CD4-positive, alpha-beta T cell treated with Interleukin-15 for 1 hour (primary cell): ENCODE results near the gene CYB561A3.

Experiments used
- DNase-seq: peaks from one replicate; pipeline ENCODE4 v3.0.0-alpha.2; 2020

Gene CYB561A3

DNA sequence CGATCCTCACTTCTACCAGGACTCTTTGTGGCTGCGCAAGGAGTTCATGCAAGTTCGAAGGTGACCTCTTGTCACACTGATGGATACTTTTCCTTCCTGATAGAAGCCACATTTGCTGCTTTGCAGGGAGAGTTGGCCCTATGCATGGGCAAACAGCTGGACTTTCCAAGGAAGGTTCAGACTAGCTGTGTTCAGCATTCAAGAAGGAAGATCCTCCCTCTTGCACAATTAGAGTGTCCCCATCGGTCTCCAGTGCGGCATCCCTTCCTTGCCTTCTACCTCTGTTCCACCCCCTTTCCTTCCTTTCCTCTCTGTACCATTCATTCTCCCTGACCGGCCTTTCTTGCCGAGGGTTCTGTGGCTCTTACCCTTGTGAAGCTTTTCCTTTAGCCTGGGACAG, 7.0 kb upstream of the CYB561A3 start:
- DNase-seq: no peak

DNA sequence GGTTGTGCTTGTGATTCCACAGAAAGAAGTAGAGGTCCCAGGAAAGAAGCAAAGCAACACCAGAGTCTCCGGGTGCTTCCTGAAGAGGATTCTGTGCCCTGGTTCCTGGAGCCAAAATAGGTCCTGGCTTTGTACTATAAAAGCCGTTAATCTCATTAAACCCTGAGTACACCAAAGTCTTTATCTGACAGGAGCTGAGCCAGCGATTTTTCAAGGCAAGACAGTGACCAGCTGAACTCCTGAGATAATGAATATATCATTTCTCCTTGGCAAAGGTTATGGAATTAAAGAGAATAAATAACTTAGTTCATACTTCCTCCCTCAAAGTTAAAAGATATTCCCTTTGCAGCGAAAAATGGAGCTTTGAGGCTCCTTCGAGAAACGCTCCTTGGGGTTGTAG, 5.7 kb upstream of the CYB561A3 start:
- no peak for DNase-seq

DNA sequence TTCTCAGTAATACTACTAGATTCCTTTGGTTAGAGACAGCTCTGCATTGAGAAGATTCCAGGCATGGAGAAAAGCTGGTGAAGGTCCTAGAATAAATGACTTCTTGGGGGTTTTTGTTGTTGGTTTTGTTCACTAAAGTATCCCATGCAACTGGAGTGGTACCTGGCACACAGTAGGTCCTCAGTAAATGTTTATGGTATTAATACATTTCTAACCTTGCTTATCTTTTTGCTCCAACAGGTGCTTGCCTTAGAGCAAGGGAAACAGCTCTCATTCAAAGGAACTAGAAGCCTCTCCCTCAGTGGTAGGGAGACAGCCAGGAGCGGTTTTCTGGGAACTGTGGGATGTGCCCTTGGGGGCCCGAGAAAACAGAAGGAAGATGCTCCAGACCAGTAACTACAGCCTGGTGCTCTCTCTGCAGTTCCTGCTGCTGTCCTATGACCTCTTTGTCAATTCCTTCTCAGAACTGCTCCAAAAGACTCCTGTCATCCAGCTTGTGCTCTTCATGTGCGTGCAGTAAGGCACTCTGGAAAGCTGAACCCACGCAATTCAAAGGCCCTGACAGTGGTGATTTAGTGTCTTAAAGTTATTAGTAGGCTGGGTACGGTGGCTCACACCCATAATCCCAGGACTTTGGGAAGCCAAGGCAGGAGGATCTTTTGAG, 2.5 kb upstream of the CYB561A3 start:
- no peak for DNase-seq

DNA sequence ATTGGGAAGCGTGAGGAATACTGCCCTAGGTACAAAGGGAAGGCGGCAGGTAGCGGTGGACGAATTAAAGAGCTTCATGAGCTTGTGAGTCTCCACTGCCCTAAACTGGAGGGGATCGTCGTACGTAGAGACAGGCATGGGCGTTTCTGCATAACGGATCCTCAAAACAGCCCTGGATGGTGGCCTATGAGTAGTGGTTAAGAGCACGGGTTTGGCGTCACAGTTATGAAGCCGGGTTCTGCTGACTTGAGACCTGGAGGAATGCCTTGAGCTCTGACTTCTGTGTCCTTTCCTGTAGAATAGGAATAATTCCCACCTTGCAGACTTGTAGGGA, 827 bp upstream of the CYB561A3 start:
- DNase-seq: peak; percentile 39

DNA sequence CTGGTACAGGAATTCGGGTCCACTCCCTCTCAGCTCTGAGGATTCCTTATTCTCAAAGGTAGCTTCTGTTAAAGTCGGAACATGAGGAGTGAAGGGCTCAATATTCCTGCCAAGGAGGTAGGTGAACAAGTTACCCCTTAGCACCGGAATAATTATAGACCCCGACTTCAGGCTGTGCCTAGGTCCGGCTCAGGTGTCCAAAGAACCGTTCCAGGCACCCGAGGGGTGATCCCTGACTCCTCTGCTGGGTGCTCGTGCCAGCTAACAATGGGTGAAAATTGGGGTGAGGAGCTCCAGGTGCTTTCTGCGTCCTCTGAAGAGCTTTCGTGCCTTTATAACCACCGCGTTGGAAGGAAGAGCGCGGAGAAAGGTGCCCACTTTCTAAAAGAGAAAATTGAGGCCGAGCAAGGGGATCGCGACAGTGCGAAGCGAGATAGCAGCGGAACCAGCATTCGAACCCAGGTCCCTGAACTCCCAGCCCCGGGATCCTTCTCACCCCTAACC, 393 bp downstream of the CYB561A3 start:
- no peak for DNase-seq

DNA sequence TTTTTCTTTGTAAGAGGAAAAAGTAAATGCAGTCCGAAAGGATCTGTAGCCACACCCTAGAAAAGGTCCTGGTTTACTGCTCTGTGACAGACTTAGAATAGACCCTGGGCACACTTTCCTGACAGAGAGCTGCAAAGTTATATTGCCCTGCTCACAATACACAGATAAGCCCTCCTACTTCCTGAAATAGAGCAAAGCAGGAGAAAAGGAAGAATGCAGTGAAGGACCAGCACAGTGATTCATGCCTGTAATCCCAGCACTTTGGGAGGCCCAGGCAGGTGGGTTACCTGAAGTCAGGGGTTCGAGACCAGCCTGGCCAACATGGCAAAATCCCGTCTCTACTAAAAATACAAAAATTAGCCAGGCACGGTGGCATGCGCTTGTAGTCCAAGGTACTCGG, 2.2 kb downstream of the CYB561A3 start:
- DNase-seq: no peak

DNA sequence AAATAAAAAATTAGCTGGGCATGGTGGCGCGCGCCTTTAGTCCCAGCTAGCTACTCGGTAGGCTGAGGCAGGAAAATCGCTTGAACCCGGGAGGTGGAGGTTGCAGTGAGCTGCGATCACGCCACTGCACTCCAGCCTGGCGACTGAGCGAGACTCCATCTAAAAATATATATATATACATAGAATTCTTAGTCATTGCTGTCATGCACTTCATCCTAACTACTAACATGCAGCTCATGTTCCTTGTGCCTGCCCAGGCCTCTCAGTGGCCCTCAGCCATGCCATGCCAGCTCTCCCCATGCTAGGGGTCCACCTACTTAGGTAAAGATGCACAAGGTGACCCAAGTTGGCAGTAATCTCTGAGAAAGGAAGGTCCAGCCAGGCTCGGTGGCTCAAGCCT, 3.1 kb downstream of the CYB561A3 start:
- DNase-seq: no peak

DNA sequence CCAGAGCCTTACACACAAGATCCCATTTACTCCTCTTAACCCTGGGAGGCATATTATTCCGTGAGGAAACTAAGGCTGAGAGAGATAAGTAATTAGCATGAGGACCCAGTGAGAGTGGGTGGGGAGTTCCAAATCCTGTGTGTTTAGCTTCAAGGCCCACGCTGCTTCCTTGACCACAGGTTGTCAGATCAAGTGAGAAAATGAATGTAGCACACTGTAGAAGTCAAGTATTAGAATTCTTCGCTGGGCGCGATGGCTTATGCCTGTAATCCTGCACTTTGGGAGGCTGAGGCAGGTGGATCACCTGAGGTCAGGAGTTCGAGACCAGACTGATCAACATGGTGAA, 3.8 kb downstream of the CYB561A3 start:
- DNase-seq: no peak

DNA sequence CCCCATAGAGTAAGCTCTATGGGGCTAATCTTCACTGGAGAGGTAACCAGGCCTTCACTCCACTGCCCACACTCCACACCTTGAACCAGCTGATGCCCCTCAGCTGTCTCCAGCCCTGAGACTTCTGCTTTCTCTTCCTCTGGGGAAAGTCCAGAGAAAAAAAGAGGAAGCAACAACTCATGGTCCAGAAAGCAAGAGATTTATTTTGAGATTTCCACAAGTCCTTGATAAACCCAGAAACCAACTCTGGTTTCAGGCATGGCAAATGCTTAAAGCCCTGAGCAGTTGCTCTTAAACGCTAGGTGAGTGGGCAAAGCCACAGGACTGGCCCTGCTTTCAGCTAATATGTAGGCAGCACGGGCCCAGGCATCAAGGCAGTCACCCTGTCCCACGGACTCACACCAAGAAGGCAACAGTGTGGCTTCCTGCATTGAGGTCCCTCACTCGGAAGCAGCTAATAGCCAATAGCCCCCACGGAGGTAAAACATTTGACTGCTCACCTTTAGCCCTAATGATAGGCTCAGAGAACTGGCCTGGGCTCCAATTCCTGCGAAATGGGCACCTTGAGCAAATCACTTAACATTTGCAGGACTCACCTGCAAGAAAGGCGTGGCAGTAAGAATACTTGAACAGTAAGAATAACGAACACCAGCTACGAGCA, 4.3 kb downstream of the CYB561A3 start:
- peak; percentile 79 for DNase-seq

DNA sequence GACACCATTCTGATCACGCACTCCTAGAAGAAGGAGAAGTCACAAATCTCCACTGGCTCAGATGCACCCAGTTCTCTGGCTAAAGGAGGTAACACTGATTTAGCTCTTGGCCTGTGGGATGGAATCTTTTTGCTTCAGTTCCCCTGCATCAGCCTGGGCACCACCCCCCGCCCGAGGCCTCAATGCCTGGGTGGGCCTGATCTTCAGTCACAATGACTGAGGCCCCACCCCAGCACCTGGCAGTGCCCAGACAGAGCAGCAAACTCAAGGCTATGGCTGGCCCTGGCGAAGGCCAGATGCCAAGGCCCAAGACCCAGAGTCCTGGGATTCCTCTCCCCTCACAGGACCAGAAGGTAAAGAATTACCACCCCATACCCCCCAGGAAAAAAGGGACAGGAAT, 5.0 kb downstream of the CYB561A3 start:
- DNase-seq: peak; percentile 39

DNA sequence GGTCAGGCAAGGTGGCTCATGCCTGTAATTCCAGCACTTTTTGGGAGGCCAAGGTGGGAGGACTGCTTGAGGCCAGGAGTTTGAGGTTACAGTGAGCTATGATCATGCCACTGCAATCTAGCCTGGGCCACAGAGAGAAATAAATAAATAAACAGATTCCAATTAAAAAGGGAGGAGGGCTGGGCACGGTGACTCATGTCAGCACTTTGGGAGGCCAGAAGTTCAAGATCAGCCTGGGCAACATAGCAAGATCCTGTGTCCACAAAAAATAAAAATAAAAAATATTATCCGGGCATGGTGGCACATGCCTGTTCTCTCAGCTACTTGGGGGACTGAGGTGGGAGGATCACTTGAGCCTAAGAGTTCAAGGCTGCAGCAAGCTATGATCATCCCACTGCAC, 7.5 kb downstream of the CYB561A3 start:
- DNase-seq: no peak

DNA sequence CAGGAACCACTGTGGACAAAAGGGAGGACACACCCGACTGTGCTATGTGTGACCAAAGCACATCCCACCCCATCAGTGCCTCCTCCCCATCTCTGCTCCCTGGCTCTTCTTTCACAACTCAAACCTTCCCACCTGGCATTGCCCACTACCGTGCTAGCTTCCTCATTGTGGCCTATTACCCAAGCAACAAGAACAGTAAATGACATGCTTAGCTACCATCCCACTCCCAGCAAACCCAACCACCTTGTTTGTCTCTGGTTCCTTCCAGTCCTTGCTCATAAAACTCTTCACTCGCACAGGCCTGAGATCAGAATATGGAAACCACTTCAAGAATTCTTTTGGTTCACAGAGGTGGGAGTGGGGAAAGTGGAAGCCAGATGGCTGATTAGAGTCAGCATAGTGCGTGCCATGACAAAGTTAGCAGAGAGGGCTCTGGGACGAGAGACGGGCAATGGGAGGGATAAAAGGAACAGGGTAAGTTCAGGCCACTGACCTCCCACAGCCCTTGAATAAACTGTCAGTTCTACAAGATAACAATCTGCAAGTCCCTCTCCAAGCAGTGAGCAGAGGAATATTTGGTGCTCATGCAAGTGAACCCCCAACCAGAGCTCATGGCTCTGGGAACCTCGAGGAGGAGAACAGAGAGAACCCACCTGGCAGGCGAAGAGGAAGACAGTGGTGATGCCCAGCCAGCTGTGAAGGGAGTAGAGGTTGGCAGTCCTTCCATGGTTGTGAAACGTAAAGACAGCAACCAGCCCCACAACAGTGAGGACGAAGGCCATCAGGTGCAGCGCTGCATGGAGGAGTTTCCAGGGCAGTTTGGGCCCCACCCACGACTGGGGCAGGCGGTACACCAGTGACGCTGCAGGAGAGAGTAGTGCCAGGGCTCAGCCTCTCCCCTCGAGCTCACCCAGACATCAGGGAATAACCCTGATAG, 8.3 kb downstream of the CYB561A3 start:
- no peak for DNase-seq

DNA sequence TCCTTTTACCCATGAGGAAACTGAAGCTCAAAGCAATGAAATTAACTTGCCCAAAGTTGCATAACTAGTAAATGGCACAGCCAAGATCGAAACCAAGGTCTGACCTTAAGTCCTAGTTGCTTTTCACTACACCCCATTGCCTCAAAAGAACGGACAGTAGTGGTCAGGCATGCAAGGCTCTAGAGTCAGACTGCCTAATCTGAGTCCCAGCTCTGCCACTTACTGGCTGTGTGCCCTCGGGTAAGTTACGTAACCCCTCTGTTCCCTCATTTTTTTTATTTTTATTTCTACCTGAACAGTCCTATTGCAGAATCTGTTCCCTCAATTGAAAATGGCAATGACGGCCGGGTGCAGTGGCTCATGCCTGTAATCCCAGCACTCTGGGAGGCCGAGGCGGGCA, 9.6 kb downstream of the CYB561A3 start:
- no peak for DNase-seq

DNA sequence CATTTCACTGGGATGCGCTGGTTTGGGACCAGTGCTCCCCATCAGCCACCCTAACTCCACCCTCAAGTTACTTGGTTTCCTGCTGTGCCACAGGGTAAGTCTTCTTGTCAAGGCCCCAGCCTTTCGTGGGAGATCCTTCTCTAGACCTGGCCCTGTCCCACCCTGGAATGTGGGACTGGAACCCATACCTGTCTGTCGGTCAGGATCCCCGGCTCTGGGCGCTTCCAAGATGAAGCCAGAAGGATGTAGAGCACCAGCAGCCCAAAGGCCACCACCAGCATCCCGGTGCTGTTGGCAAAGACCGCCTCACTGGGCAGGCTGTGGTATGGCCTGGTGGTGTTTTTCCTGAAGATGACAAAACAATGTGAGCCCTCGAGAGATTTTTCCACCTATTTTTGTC, 10.9 kb downstream of the CYB561A3 start:
- no peak for DNase-seq

DNA sequence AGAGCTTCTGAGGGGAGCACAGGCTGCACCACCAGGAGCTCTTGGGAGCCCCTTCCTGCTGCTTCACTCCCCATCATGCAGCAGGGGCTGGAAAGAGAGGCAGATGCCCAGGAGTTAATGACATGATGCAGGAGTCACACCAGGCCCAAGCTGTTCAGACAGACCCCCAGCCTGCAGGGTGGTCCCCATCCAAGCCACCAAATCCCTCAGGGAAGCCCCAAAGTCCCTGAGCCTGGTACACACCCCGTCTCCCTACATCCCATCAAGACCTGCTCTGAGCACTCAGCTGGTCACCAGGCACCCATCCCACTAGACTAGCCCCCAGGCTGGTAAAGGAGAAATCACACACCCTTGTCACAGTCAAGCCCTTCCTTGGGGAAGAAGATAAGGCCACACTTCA, 11.3 kb downstream of the CYB561A3 start:
- DNase-seq: no peak

DNA sequence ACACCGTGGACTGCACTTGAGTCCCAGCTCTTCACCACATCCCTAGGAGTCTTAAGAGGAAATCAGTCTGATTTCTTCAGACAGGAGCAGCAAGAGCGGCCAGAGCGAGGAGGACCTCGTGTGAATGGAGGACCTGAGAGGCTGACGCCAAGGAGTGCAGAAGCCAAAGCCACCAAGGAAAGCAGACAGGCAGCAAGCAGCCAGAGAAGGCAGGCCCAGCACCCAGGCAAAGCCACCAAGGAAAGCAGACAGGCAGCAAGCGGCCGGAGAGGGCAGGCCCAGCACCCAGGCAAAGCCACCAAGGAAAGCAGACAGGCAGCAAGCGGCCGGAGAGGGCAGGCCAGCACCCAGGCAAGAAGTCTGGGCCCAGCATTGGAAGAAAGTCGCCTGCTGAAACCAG, 11.8 kb downstream of the CYB561A3 start:
- no peak for DNase-seq

DNA sequence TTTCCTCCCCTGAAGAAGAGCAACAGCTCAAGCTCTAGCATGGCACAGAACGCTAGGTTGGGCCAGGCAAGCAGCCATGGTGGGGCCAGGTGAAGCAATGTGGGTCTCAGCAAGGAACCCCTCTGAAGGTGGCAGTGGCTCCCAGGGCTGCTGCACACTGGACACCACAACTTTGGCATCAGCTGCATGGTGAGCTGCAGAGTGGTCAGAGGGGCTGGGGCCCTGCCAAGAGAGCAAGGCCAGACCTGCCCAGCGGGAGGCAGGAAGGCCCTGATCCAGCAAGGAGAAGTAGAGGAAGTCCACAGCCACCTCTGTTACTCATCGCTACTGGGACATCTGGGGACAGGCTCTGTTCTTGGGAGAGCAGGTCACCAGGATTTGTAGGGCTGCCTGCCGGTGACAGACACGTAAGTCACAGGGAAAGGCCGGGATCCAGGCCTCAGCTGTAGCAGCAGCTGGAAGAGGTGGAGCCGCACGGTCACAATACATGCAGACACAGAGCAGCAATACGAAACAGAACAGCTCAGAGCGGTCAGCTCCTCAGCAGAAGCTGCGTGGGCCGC, 12.4 kb downstream of the CYB561A3 start:
- DNase-seq: no peak

DNA sequence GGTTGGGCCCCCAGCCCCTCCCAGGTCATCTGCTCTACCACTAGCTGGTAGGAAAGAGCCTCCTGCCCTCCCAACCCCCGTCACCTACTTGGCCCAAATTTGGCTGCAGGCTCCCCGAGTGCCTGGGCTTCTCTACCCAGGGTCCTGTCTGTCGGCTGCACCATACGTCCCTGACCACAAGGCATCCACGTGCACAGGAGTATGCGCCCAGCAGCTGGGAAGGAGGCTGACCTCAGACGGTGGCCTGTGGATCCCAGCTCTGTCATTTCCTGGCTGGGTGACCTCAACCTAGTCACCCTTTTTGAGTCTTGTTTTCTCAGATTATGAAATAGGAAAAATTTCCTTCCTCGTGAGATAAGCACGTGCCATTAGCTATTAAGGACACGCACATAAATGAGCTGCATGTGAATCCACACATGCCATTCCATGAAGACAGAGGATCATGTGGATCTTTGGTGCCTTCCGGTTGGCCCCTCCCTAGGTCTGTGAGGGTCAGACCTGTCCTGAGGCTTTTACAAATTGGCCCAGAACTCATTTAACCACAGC, 13.7 kb downstream of the CYB561A3 start:
- peak; percentile 81 for DNase-seq

DNA sequence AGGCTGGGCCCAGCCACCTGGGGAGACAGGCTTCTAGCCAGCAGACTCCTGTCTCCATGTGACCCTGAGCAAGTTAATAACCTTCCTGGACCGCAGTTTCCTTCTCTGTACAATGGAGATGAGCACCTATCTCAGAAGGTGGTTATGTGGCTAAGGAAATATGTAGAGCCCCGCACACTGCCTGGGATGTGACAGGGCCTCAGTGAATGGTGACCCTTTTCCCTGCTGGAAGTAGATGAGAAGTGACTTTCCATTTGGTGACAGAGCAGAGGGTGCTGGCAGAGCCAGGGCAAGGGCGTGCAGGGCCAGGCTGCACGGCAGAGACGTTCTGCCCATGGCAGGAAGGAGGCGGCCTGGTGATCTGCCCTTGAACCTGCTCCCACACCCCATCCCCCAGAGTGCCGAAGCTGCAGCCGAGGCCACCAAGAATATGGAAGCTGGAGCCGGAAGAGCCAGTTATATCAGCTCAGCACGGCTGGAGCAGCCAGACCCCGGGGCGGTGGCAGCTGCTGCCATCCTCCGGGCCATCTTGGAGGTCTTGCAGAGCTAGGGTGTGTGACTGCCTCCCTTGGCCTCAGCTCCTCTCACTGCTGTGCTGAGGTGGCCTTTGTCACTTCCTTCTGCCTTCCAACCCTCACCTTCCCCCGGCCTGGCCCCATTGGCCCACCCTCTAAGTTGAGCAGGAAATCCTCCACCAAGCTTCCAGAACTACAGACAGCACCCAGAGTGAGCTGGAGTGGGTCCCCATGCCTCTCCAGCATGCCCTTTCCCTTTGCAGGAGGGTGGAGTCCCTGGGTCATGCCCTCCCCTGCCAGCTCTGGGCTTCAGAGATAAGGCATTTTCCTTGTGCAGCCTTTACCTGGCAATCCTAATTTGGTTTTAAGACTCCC, 15.5 kb downstream of the CYB561A3 start:
- no peak for DNase-seq

DNA sequence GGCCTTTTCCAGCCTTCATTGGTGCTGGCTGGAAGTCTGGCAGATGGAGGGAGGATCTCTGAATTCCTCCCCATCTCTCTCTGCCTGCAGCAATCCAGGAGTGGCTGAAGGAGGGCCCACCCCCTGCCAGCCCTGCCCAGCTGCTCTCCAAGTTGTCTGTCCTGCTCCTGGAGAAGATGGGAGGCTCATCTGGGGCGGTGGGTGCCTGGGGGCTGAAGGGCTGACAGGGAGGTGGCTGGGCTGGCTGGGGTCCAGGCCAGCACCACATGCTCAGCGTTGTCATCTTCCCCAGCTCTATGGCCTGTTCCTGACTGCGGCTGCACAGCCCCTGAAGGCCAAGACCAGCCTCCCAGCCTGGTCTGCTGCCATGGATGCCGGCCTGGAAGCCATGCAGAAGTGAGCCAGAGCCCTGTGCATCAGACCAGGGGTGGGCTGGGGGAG, 16.5 kb downstream of the CYB561A3 start:
- DNase-seq: no peak

DNA sequence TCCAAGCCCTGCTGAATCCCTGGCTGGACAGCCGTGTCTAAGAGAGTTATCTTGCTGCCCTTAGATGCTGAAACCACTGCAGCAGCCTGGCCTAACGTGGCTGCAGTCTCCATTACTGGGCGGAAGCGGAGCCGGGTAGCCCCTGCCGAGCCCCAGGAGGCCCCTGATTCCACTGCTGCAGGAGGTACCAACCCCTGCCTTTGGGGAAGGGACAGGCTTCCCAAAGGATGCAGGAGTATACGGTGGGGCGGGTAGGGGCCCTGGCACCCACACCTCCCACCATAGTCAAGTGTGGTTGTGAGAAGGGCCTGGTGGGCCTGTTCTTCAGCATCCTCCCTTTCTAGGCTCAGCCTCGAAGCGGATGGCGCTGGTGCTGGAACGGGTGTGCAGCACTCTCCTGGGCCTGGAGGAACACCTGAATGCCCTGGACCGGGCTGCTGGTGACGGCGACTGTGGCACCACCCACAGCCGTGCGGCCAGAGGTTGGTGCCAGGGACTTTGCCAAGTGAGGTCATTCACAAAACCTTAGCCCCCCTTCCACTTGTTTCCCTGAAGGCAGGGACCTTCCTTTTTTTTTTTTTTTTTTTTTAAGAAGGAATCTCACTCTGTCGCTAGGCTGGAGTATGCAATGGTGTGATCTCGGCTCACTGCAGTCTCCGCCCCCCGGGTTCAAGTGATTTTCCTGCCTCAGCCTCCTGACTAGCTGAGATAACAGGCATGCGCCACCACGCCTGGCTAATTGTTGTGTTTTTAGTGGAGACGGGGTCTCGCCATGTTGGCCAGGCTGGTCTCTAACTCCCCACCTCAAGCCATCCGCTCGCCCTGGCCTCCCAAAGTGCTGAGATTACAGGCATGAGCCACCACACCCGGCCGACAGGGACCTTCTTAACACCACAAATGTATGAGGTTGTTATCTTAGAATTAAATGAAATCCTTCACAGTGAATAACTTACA, 17.6 kb downstream of the CYB561A3 start:
- no peak for DNase-seq
